ENCODE data around the gene EIF4G1. TPM values are rescaled to one million over a fixed set of nuclear protein-coding genes. Genes with fewer than 3 reads are reported as not detected.

The EIF4G1 gene
- total and polyA plus RNA-seq, 2 donors (not counting 3 experiments of a cell fraction or from before 2014, with no cell fraction given) = 355 to 532 TPM

DNA sequence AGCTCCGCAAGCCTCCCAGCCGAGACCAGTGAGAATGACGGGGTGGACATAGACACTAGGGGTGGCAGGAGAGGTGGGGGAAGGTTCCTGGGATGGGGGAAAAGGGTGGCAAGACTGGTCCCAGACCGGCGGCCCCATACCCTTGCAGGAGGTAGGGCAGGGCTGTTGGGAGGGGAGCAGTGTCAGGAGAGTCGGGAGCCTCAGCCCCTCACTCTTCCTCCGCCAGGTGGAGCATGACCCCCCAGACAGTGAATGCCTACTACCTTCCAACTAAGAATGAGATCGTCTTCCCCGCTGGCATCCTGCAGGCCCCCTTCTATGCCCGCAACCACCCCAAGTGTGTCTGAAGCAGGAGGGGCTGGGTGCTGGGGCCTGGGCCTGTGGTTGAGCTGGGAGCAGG is 24.1 kb upstream of the EIF4G1 start:
- Histone ChIP-seq H3K79me2 (ENCODE audit: control insufficient read depth, insufficient read depth, low read length) (no peaks in the 10 kb centered on the region), H3K9ac (replicated peaks; ENCODE audit: extremely low read depth, insufficient read depth, low read length) (no peak overlapping the region), H4K20me1 (replicated peaks; ENCODE audit: control insufficient read depth, extremely low read depth, insufficient read depth, low read length) (no peaks in the 10 kb centered on the region), H3K27me3 (ENCODE audit: control insufficient read depth in 2 of 2, insufficient read depth in 2 of 2, low read length in 2 of 2) (peaks cover 3% of the 10 kb centered on the region in 2 experiments), H3K27ac (ENCODE audit: insufficient read depth, low read depth, low read length) (no peak overlapping the region), H3K36me3 (ENCODE audit: control insufficient read depth in 2 of 2, extremely low read depth in 1 of 2, insufficient read depth in 2 of 2, low read length in 2 of 2) (no peaks in the 10 kb centered on the region), H3K9me3 (replicated peaks; ENCODE audit: control insufficient read depth, insufficient read depth, low read length) (no peaks in the 10 kb centered on the region), H3K9me1 (replicated peaks; ENCODE audit: control insufficient read depth, extremely low read depth, insufficient read depth, low read length) (no peaks in the 10 kb centered on the region), H3K4me3 (replicated peaks in 1 of 3; ENCODE audit: insufficient read depth in 1 of 3, low read depth in 1 of 3, low read length in 3 of 3) (no peak overlapping the region), H3K4me2 (ENCODE audit: insufficient read depth, low read length) (no peak overlapping the region), H3K4me1 (ENCODE audit: control insufficient read depth, extremely low read depth, insufficient read depth, low read length) (no peaks in the 10 kb centered on the region), H2AFZ (ENCODE audit: low read depth, low read length) (no peak overlapping the region)
- DNase-seq (ENCODE audit: low read depth, low spot score) = no peak
- BruUV-seq (replicated peaks) = no TSS peak
- ChIA-PET CTCF (interaction anchor here (2.7 to 2.9 kb wide), 2 partner anchors 64 to 393 kb away, joined by 12 to 19 read pairs; no protein-coding TSS in a partner anchor), POLR2A (no interaction called here)
- intact Hi-C loops (cut with micrococcal nuclease) = no loop called here
- FAIRE-seq = no peak
- dilution Hi-C loops (cut with MboI; ENCODE audit: extremely low pct_ligation_motif_present, low sequenced_read_pairs) = no loop called here
- TF ChIP-seq, protein P1, sequence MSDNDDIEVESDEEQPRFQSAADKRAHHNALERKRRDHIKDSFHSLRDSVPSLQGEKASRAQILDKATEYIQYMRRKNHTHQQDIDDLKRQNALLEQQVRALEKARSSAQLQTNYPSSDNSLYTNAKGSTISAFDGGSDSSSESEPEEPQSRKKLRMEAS (IDR thresholded peaks at IDR 0.05; ENCODE audit: insufficient read depth, insufficient read length) = no peak
- no peak for TF ChIP-seq JUN (IDR thresholded peaks at IDR 0.05; ENCODE audit: borderline replicate concordance, insufficient read depth, insufficient read length, low read depth)
- TF ChIP-seq POLR2A (IDR thresholded peaks at IDR 0.05; ENCODE audit: low read depth, low read length) = no peak
- no peak for TF ChIP-seq GATA2 (IDR thresholded peaks at IDR 0.05; ENCODE audit: insufficient read depth, insufficient read length, low read depth, low read length)
- no peak for TF ChIP-seq POLR2AphosphoS5 (IDR thresholded peaks at IDR 0.05; ENCODE audit: insufficient read depth, low read depth, low read length)
- no peak for TF ChIP-seq MYC (IDR thresholded peaks at IDR 0.05; ENCODE audit: low read depth, low read length)
- TF ChIP-seq, protein P2, sequence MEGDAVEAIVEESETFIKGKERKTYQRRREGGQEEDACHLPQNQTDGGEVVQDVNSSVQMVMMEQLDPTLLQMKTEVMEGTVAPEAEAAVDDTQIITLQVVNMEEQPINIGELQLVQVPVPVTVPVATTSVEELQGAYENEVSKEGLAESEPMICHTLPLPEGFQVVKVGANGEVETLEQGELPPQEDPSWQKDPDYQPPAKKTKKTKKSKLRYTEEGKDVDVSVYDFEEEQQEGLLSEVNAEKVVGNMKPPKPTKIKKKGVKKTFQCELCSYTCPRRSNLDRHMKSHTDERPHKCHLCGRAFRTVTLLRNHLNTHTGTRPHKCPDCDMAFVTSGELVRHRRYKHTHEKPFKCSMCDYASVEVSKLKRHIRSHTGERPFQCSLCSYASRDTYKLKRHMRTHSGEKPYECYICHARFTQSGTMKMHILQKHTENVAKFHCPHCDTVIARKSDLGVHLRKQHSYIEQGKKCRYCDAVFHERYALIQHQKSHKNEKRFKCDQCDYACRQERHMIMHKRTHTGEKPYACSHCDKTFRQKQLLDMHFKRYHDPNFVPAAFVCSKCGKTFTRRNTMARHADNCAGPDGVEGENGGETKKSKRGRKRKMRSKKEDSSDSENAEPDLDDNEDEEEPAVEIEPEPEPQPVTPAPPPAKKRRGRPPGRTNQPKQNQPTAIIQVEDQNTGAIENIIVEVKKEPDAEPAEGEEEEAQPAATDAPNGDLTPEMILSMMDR (IDR thresholded peaks at IDR 0.05; ENCODE audit: extremely low read depth in 1 of 2, insufficient read depth in 1 of 2, low read depth in 1 of 2, low read length in 2 of 2) = no peak
